ENCODE measurements around the gene SPIN1.

SPIN1 gene

GRCh38 chr9:88388886-88389605 is 802 bp downstream of the SPIN1 start:
- peak; percentile 82 for DNase-seq

DNA sequence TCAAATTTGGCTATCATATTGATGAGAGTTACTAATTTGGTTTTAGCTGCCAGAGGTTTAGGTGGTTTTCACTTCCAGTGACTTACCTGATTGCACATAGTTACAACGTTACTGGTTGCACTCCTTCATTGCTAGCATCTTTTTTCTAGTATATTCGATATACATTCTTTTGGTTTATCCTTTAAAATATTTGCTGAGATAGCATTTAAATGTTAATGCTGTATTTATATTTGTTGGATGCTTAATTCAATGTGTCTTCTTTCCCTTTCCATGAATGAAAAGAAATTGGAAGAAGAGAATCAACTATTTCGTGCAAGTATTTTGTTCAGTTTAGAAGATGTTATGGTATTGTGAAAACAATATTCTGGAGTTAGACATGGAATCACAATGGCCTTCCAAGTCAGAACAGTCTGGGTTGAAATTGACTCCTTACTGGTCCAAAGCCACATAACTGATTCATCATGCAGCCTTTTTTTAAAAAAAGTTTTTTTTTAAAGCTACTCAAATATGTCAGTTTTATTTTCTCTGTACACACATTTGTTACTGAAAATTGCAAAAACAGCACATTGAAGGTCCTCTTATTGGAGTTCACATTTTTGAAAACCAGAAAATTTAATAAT is 2.2 kb downstream of the SPIN1 start:
- DNase-seq, result no peak

GRCh38 chr9:88391236-88391635 is 3.0 kb downstream of the SPIN1 start:
- peak; percentile 53 for DNase-seq

- peak; percentile 27 for DNase-seq
Observed at GRCh38 chr9:88391921-88392320, 3.7 kb downstream of the SPIN1 start.

- DNase-seq, result no peak
Observed at GRCh38 chr9:88392549-88392948, 4.3 kb downstream of the SPIN1 start.

- DNase-seq, result no peak
Observed at GRCh38 chr9:88396836-88397577, 8.8 kb downstream of the SPIN1 start.

GRCh38 chr9:88398016-88398415 is 9.8 kb downstream of the SPIN1 start:
- no peak for DNase-seq

DNA sequence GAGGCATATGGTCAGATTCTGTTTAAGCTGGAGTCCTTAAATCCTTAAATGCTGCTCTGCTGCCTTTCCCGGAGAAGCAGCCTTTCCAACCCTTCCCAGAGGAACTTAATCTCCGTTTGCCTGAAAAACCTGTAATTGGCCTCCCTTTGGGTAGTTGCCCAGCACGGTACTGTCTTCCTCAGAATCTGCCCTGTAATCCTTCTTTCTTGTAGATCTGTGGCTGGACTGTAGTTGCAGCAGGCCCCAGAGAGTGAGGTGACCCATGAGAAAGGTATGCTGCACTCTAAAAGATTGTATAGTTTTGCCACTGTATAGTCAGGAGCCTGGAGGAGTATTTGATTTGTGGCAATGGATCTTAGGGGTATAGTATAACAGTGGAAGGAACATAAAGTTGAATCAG is 11.7 kb downstream of the SPIN1 start:
- DNase-seq, result no peak

GRCh38 chr9:88403340-88403739 is 15.1 kb downstream of the SPIN1 start:
- DNase-seq, result no peak

DNA sequence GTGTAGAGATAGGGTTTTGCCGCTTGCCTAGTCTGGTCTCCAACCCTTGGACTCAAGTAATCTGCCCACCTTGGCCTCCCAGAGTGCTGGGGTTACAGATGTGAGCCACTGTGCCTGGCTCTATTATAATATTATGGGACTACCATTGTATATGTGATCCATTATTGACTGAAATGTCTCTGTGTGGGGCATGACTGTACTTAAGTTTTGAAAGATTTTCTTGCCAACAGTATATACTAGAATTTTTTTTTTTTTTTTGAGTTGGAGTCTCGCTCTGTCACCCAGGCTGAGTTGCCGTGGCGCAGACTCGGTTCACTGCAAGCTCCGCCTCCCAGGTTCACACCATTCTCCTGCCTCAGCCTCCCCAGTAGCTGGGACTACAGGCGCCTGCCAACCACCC is 17.8 kb downstream of the SPIN1 start:
- DNase-seq, result no peak

DNA sequence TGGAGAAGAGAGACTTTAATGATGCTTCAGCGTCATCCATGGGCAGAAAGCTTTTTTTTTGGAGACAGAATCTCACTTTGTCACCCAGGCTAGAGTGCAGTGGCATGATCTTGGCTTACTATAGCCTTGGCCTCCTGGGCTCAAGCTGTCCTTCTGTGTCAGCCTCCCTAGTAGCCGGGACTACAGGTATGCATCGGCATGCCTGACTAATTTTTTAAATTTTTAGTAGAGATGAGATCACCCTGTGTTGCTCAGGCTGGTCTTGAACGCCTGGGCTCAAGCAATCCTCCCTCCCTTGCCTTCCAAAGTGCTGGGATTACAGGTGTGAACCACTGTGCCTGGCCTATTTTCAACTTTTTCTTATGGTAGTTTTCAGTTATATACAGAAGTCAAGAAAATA is 23.2 kb downstream of the SPIN1 start:
- no peak for DNase-seq

DNA sequence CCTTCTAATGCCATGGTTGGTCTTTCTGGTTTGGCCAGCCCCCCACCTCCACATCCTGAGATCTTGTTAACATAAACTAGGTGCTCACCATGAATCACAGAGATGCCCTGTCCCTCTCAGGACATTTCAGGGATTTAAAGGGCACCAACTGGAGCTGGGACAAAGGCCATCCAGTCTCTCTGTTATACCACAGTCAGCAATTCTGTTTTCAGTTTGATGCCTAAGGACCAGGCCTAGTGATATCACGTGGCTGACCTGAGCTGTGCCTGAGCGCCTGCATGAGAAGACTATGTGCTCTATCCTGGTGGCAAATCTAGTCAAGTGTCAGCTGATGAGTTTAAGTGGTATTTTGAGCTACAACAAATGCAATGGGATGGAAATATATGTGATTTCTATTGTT is 26.1 kb downstream of the SPIN1 start:
- no peak for DNase-seq

- DNase-seq, result no peak
Observed at GRCh38 chr9:88418025-88418424, 29.8 kb downstream of the SPIN1 start.

- DNase-seq, result peak; percentile 28
Observed at GRCh38 chr9:88418715-88419540, 30.7 kb downstream of the SPIN1 start.

DNA sequence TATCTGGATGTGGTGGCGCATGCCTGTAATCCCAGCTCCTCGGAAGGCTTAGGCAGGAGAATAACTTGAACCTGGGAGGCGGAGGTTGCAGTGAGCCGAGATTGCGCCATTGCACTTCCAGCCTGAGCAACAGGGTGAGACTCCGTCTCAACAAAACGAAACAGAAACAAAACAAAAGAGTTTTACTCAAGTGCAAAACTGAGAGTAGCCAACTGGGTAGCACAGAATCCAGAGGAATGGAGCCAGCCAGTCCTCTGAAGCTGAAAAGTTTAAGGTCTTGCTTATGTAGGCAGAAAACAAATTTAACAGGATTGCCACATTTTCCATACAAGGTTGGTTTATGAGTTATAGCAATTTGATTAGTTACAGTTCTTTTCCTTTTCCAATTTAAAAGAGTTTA is 32.0 kb downstream of the SPIN1 start:
- no peak for DNase-seq

GRCh38 chr9:88421348-88421747 is 33.1 kb downstream of the SPIN1 start:
- no peak for DNase-seq

- DNase-seq, result no peak
Observed at GRCh38 chr9:88425538-88425950, 37.3 kb downstream of the SPIN1 start.

- DNase-seq, result no peak
Observed at GRCh38 chr9:88426651-88427050, 38.4 kb downstream of the SPIN1 start.

GRCh38 chr9:88429595-88430430 is 41.6 kb downstream of the SPIN1 start:
- DNase-seq, result no peak

GRCh38 chr9:88433583-88434255 is 45.5 kb downstream of the SPIN1 start:
- DNase-seq, result peak; percentile 30

DNA sequence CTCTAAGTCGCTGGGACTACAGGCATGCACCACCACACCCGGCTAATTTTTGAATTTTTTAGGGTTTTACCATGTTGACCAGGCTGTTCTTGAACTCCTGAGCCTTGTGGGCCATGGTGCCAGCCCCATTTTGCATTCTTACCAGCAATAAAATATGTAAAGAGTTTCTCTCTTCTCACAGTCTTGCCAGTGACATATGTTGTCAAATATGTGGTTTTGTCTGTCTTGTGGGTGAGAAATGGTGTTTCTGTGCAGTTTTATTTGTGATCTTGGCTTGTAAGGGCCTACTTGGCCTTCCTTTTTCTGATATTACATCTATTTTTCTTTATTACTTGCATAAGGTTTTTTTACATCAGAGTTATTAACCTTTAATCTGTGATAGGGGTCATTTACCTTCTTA is 47.1 kb downstream of the SPIN1 start:
- no peak for DNase-seq

- DNase-seq, result no peak
Observed at GRCh38 chr9:88436379-88436778, 48.1 kb downstream of the SPIN1 start.
